Inflammatory macrophage (primary cell): Measurements from ENCODE around the gene PFKFB4.
A peak's percentile ranks its signal among the peaks of the same experiment; 100 is the strongest.

Experiments
- DNase-seq, 2 donors: peaks; one replicate each; pipeline ENCODE4 v3.0.0-alpha.2; 2020 to 2022

Gene PFKFB4

DNA sequence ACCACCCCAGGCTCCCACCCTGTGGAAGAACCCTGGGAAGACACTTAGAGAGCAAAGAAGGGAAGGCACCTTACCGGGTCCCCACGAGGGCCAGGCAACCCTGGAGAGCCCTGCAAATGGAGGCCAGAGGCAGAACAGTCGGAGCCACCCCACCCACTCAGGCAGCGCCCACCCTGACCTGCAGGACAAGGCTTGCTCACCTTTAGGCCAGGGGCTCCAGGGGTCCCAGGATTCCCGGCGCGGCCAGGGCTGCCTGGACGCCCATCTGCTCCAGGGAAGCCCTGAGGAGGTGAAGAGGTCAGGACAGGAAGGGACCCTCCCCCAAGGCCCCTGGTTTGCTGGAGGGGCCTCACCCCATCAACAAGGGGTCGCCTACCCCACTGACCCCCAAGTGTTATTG lies 28.2 kb upstream of the PFKFB4 start:
- no peak for DNase-seq

DNA sequence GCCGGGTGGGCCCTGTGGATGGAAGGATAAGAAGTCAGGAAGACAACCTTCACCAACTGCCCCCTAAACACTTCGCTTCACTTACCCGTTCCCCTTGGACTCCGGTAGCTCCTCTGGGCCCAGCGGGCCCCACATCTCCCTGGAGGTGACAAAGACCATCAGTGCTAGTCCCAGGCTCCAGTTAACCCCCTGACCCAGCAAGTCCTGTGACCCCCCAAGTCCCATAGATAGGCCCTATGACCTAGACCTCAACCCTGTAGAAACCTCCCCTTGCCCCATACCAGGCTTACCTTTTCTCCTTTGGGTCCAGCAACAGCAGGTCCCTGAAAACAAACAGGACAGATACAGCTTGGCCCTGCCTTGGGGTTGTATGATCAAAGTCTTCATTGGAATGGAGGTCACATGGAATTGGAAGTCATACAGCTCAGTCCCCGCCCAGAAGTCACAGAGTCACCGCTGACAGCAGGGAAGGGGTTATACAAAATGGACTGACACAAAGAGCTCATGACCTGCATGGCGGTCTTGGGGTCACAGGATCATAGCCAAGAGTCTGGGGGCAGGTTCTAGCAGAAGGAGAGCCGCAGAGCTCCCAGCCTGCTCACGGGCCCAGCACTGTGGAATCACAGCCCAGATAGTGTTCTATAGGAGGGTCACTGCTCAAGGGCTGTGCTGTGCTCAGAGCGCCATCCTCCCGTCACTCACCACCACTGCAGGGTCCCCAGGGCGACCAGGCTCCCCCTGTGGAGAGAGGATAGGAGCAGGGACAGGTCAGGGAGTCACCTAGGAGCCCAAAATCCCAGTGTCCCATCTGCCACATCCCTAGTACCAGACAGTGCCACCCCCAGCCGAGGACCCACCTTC lies 25.2 kb upstream of the PFKFB4 start:
- DNase-seq: no peak

DNA sequence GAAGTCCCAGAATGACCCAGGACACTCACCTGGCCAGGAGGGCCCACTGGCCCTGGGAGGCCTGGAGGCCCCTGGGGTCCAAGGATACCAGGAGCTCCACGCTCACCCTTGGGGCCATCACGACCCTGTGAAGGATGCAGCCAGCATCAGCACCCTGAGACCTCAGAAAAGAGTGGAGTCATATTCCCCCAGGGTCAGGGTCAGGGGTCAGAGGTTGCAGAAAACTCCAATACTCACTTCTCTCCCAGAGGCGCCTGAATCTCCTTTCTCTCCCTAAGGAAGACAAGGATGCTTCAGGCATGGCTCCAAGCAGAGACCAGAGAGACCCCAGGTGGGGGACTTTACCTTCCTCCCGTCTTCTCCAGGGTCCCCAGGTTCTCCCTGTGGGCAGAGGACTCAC lies 20.0 kb upstream of the PFKFB4 start:
- DNase-seq: no peak

DNA sequence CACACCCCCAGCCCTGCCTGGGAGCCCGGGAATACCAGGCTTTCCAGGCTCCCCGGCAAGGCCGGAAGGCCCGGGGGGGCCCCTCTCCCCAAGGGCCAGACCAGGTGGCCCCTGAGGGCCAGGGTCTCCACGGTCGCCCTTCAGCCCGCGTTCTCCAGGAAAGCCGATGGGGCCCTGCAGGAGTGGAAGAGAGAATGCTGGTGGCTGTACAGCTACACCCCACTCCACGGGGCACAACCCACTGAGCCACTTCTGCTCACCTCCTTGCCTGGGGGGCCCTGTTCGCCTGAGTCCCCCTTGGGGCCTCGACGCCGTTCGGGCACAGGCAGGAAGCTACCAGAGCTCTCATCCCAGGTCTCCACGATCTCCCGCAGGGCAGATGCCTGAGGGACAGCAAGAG lies 18.8 kb upstream of the PFKFB4 start:
- DNase-seq: no peak

DNA sequence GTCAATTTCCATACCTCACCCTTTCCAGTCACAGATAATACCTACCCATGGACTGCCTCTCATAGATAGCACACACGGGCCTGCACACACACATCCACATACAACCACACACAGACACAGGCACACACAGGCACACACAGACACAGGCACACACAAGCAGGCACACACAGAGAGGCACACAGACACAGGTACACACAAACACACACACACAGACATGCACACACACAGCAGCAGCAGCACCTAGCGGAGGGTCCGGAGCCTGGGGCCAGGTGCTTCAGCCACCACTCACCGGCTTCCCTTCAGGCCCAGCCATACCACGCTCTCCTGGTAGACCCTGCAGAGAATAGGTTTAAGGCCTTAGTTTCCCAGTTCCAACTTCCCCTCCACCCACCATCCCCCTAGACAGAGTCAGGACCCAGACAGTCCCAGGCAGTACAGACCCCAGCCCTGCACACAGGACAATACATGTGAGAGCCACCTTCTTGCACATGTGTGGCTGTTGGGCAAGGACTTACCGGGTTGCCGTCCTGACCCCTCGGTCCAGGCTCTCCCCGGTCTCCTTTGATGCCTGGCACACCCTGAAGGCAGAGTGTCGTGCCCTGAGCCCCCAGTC lies 17.5 kb upstream of the PFKFB4 start:
- DNase-seq: no peak

DNA sequence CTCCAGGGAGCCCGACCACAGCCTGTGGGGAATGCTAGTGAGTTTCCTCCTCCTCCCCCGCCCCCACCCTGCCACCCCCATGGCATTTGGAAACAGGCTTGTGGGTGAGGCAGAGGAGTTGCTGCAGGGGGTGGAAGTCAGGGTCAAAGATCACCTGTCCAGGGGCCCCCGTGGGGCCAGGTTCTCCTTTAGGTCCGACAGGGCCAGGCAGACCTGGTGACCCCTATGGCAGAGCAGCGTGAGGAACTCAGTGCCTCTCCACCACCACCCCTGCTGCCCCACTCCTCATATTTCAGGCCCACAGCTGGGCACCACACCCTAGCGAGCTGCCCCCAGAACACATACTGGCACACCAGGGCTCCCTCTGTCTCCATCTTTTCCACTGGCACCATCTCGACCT lies 15.9 kb upstream of the PFKFB4 start:
- no peak for DNase-seq

DNA sequence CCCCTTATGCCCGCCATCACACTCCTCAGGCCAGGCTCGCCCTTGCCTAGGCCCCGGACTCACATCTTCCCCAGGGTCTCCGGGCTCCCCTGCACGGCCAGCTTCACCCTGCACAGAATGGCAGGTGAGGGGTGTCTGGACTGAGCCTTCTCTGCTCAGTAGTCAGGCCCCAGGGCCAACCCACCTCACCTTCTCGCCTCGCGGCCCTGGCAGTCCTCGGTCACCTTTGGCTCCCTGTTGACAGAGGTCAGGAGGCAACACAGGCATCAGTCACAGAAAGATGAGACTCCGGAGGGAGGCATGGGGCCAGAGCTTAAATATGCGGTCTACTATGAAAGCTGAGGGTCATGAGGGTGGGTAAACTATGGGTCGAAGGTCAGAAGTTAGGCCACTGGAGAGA lies 15.3 kb upstream of the PFKFB4 start:
- DNase-seq: no peak

DNA sequence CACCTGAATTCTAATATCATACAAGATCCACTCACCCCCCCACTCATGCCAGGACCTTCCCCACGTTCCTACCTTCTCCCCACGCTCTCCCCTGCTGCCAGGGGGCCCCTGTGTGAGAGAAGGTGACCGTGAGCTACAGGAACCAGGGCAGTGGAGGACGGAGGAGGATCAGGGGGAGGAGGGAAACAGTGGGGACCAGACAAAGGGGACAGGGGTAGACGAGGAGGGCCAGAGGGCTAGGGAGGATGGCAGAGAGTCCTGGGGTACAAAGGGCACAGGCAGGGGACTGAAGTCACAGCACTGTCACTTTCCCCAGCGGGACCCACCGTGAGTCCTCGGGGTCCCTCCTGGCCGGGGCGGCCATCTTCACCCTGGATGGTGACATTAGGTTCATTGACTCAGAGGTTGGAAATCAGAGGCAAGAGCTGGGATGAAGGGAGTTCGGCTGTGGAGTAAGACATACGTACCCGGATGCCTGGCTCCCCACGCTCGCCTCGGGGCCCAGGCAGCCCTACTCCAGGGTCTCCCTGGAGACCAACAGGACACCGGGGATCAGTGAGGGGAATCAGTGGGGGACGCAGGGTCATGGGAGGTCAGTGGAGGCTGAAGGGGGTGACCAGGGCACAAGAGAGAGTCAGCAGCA lies 13.3 kb upstream of the PFKFB4 start:
- no peak for DNase-seq

DNA sequence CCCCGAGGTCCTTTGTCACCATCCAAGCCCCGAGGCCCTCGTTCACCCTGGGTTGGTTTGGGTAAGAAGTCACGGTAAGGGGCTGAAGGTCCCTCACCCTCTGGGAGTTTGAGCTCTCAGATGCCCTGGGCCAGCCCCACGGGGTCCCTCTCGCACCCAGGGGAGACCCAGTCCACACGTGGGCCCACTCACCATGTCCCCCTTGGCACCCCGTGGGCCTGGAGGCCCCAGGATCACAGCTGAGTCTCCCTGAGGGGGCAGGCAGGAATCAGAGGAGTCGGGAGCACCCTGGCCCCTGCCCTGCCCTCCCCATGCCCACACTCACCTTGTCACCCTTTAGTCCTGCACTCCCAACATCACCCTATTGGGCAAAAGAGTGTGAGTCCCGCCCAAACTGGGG lies 12.8 kb upstream of the PFKFB4 start:
- DNase-seq: no peak

DNA sequence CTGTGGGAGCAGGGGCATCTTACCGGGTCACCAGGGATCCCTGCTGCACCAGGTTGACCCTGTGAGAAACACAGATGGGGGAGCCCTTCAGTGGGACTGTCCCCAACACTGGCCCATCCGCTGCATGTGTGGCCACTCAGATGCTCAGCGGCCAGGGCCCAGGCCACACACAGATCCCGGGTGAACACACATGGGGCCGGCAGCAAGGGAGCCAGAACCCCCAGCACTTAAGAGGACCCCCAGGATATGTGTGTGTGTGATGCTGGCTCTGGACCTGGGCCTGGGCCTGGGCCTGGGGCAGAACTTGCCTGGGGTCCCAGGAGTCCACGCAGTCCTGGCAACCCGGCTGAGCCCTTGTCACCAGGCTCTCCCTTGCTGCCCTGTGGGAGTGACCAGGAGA lies 11.9 kb upstream of the PFKFB4 start:
- DNase-seq: no peak

DNA sequence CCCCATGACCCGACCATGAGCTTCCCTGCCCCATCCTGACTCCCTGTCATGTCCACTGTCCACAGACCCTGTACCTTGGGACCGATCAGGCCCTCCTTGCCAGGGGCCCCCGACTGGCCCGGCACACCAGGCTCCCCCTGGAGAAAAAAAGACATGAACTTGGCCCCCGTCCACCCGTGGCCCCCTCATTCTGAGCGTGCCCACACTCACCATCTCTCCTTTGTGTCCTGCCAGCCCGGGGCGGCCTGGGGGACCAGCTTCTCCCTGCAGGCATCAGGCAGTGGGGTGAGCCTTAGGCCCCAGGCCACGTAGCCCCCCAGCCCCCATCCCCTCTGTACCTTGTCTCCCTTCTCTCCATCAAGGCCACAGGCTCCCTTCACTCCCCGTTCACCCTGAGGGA lies 10.9 kb upstream of the PFKFB4 start:
- DNase-seq: no peak

DNA sequence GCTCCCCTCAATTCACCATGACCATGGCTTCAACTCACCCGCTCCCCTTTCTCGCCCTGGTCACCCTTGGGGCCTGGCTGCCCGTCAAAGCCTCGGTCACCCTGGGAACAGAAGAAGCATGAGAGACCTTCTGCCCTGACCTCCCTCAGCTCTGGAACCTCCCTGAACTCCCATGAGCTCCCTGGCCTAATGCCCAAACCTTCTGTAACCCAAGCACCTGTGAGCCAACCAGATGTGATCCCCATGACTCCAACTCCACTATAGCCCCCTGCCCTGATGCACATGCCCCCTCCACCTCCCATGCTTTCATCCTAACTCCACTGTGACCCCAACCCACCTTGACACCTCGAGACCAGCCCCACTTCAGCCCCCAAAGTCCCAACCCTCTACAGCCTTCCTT lies 10.5 kb upstream of the PFKFB4 start:
- DNase-seq: no peak

DNA sequence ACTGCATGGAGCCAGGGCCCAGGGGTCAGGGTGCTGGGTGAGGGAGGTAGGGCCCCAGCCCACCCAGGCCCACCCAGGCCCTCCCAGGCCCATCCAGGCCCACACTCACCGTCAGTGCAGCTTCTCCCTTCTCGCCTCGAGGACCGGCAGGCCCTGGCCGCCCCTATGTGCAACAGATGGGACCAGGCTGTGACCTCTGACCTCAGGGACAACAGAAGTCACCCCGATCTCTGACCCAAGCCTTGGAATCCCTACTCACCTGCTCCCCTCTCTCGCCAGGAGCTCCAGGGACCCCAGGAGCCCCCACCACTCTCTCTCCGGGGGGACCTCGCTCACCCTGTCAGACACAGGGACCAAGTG lies 9.8 kb upstream of the PFKFB4 start:
- no peak for DNase-seq

DNA sequence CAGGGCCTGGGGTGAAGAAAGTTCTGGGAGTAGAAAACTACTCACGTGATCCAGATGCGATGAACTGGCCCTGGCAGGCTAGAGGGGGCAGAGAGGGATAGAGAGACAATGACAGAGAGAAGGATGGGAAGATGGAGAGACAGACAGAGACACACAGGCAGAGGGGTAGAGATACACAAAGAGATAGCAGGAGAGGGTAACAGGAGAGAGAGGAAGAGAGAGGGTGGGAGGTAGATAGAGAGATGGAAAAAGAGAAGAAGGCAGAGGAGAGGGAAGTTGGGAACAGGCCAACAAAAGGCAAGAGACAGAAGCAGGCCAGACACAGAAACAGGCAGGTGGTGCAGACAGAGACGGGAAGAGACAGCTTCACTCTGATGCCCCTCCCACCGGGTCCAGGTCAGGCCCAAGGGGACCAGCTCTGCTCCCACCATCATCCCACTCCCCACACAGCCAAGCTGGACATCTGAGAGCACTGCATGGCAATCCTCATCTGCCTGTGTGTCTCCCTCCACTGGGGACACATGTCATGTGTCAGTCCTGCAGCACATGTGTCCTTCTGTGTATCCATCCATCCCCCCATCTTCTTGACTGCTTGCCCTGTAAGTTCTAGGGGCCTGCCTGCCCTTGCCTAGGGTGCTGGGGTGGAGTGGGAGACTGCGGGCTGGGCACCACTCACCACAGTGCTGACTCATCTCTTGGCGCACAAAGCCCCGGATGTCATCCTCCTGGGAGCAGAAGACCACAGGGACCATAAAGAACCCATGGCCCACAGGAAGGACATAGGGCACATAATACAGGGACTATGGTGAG lies 9.2 kb upstream of the PFKFB4 start:
- DNase-seq: peak; percentile 48 to 63

DNA sequence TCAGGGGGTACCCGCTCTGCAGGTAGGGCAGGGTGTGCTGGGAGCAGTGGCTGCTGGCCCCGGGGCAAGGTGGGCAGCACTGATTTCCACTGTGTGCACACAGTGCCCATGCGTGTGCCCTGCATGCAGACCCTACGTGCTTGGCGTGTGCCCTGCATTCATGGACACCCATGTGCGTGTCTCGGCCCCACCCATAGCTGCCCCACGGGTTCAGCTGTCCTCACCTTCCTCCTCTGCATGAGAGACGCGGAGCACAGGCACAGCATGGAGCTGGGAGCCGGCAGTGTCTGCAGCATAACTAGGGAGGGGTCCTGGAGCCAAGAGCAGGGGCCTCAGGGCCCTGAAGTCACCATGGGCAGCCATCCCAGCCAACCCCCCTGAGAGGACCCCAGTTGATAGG lies 8.6 kb upstream of the PFKFB4 start:
- no peak for DNase-seq

DNA sequence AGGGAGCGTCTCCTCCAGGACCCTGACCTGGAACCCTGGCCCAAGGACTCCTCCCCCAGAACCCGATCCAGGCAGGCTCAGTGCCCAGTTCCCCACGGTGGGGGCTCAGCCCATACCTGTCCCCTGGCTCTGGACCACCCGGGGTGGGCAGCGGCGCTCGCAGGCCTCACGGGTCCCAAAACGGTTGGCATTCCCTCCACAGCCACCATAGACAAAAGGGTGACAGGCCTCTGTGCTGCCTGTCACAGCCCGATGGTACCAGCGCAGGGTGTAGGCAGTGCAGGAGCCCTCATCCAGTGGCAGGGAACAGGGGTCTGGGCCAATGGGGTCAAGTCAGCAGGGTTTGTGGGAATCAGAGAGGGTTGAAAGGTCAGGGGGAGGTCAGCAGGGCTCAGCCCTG lies 8.1 kb upstream of the PFKFB4 start:
- no peak for DNase-seq

DNA sequence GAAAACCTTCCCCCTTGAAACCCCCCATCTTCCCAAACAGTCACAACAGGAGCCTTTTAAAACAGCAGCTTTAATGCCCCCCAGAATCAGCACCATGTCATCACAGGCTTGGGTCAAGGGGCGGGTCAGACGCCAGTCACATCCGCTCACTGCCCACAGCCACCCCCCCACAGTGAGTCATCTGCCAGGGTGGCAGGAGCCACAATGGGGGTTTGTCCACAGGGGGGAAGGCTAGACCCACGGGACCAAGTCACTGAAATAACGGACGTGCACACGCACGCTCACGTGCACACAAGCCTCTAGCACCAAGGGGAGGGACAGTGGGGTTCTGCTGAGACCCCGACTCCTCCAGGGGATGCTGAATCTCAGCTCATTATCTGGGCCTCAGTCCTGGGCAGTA lies 7.4 kb upstream of the PFKFB4 start:
- DNase-seq: peak; percentile 91 to 92

DNA sequence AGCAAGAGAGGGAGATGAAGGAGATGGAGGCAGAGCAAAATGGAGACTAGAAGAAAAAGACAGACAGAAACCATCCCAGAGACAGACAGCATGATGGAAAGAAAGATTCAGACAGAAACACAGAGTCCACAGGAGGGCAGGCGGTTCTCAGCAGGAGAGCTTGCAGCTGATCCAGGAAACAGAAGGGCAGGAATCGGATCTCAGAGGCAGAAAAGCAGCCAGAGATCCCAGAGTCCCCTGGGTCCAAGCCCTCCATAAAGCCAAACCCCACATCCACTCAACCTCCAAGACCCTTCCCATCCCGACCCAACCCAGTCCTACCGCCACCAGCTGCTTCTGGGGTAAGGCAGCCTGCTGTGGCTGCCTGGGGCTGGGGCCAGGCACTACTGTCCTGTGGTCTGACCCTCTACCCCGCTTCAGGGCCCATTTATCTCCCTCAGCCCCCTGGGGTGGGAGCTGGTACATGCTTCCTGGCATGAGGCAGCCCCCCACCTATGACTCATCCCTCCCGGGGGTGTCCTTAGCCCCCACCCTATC lies 6.8 kb upstream of the PFKFB4 start, which contains the start of gene UCN2:
Gene UCN2, minus strand, starts transcription at position 400 of the 537 bp plus-strand sequence. CDS start 657 bp downstream, outside the sequence.
- DNase-seq: no peak

DNA sequence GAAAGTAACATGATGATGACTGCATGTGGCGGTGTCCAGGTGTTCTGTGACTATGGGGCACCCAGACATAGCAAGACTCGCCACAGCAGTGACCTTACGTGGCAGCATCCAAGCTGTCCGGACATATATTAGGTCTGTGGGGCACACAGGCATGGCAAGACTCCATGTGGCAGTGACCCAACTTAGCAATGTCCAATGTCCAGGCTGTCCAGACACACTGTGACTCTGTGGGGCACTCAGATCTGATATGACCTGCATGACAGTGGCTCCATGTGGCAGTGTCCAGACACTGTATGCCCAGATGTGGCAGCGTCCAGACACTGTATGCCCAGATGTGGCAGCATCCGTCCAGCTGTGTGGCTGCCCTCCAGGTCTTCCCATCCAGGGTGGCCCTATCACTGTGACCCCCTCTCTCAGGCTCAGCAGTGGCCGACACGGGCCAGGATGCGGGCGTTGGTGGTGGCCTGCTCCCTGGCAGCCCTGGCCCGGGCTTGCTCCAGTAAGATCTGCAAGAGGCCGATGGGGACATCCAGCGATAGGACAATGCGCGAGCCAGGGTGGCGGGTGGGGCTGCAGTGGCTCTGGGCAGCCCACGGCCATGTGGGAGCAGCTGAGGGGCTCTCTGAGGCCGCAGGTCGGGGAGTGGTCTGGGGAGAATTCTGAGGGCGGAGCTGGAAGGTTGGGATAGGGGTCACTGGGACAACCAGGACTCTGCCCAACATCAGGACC lies 5.9 kb upstream of the PFKFB4 start:
- no peak for DNase-seq

DNA sequence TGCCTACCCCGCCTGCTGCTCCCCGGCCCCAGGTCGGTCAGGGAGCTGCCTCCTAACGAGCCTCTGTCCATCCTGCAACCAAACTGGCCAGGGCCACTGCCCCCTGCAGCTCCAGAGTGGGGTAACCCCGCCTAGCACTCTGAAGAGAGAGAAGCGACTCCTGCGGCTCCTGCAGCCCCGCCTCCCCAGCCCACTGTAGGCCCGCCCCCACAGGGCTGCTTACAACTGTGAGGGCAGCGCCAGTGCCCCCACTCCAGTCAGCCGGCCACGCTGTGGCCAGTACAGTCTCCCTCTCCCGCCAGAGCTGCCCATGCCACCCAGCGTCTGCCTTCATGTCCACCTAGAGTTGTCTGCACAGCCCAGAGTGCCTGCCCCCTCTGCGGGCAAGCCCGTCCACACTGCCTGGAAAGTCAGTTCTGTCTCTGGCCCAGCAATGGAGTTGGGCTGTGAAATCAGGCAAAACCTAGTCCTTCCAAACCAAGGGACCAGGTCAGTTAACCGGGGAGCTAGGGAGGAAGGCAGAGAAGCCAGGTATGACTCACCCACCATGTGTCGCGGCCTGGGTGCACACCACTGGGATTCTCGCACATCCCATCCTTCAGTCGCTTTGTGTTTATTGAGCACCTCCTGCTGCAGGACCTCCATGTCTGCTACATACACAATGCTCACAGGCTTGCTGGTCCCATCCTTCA lies 4.6 kb upstream of the PFKFB4 start:
- peak; percentile 84 to 90 for DNase-seq

DNA sequence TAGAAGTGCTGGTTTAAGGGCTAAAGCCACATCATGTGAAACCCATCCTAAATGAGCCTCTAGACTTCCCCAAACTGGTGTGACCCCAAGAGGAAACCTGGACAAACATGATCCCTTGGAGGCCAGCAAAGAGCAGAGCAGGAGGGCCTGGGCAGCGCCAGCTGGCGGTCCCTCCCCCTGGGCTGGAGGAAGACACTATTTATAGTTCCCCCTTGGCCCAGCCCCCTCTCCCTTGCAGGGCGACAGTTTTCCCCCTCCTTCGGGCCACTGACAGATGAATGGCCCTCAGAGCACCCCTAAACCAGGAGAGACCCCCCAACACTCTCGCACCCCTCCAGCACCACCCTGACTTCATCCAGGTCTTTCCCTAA lies 4.0 kb upstream of the PFKFB4 start:
- DNase-seq: peak; percentile 37 to 67
